IMR-90 (cell line): ENCODE data around the gene ARL4A. TPM values are rescaled to one million over a fixed set of nuclear protein-coding genes. Genes with fewer than 3 reads are reported as not detected.
A peak's percentile ranks its signal among the peaks of the same experiment; 100 is the strongest.

ENCODE experiments used
- ATAC-seq: fragments of 200-7000 bp; cut with Tn5 transposase; 2 replicates; pipeline ENCODE4 v1.9.1; 2020; ENCODE audit warnings: low read depth, mild to moderate bottlenecking, moderate library complexity
- Bru-seq: library from RNA; stranded (reverse); fragments of 400-500 nt; gene quantifications from one replicate; lab custom pipeline; 2021; lab: Mats Ljungman, UMichigan
- BruChase-seq, 2 experiments: library from RNA; stranded (reverse); fragments of 400-500 nt; gene quantifications; one replicate each; lab custom pipeline; 2021; lab: Mats Ljungman, UMichigan
- BruUV-seq: library from RNA; stranded (reverse); fragments of 400-500 nt; replicated peaks from 2 replicates; lab custom pipeline; 2021; lab: Mats Ljungman, UMichigan
- CTCF ChIA-PET: fragments of 300-600 bp; formaldehyde crosslinking; extraction: SDS; loops from one replicate; lab custom pipeline; 2021; ENCODE audit warnings: antibody characterized with exemption; lab: Yijun Ruan, JAX
- POLR2A ChIA-PET: fragments of 300-600 bp; sonication (Branson Sonifier 250); formaldehyde crosslinking; loops from one replicate; lab custom pipeline; 2022; ENCODE audit warnings: antibody characterized with exemption; ENCODE audit not compliant: unreplicated experiment; lab: Charles Lee
- DNase-seq: peaks from one replicate; pipeline ENCODE4 v3.0.0; 2013
- H2AFZ ChIP-seq: replicated peaks from 2 replicates; pipeline ENCODE3; 2013; ENCODE audit warnings: low read length, mild to moderate bottlenecking; ENCODE audit not compliant: poor library complexity
- H2AK5ac ChIP-seq: 2 replicates; pipeline ENCODE4 v1.6.1; 2013; ENCODE audit warnings: low read depth, low read length, inconsistent platforms
- H2AK9ac ChIP-seq: replicated peaks from 2 replicates; pipeline ENCODE3; 2013; ENCODE audit warnings: mild to moderate bottlenecking, low read depth, low read length, moderate library complexity; ENCODE audit not compliant: poor library complexity
- H2BK120ac ChIP-seq: 2 replicates; pipeline ENCODE4 v1.6.1; 2013; ENCODE audit warnings: low read depth, low read length, inconsistent platforms
- H2BK15ac ChIP-seq: 3 replicates; pipeline ENCODE4 v1.6.1; 2013; ENCODE audit warnings: low read depth, low read length, inconsistent platforms
- H2BK20ac ChIP-seq: 2 replicates; pipeline ENCODE4 v1.6.1; 2013; ENCODE audit warnings: low read depth, mild to moderate bottlenecking, inconsistent platforms, low read length, moderate library complexity
- H2BK5ac ChIP-seq: 2 replicates; pipeline ENCODE4 v1.6.1; 2013; ENCODE audit warnings: mild to moderate bottlenecking, low read depth, low read length, inconsistent platforms; ENCODE audit not compliant: poor library complexity, severe bottlenecking
- H3K14ac ChIP-seq: replicated peaks from 2 replicates; pipeline ENCODE4 v1.6.1; 2013; ENCODE audit warnings: low read depth, low read length, inconsistent platforms
- H3K18ac ChIP-seq: 2 replicates; pipeline ENCODE4 v1.6.1; 2013; ENCODE audit warnings: low read depth, low read length, control low read depth
- H3K23ac ChIP-seq: 2 replicates; pipeline ENCODE4 v1.6.1; 2013; ENCODE audit warnings: low read depth, low read length, inconsistent platforms
- H3K27ac ChIP-seq: 2 replicates; pipeline ENCODE4 v1.5.1; 2013; ENCODE audit warnings: mild to moderate bottlenecking, control low read depth, low read length; ENCODE audit not compliant: insufficient read depth
- H3K27me3 ChIP-seq: 2 replicates; pipeline ENCODE4 v1.6.1; 2013; ENCODE audit warnings: low read length; ENCODE audit not compliant: control insufficient read depth, insufficient read depth
- H3K36me3 ChIP-seq: 2 replicates; pipeline ENCODE4 v1.6.1; 2013; ENCODE audit warnings: low read length, mixed read lengths; ENCODE audit not compliant: control insufficient read depth, insufficient read depth
- H3K4ac ChIP-seq: 2 replicates; pipeline ENCODE4 v1.6.1; 2013; ENCODE audit warnings: low read depth, low read length, inconsistent platforms
- H3K4me1 ChIP-seq: 2 replicates; pipeline ENCODE4 v1.6.1; 2013; ENCODE audit warnings: low read length, mixed read lengths; ENCODE audit not compliant: control insufficient read depth, insufficient read depth
- H3K4me2 ChIP-seq: 2 replicates; pipeline ENCODE4 v1.6.1; 2013; ENCODE audit warnings: low read depth, mild to moderate bottlenecking, control low read depth, low read length, moderate library complexity
- H3K4me3 ChIP-seq: 2 replicates; pipeline ENCODE4 v1.5.1; 2013; ENCODE audit warnings: low read depth, mild to moderate bottlenecking, control low read depth, low read length, moderate library complexity; ENCODE audit not compliant: insufficient read depth
- H3K56ac ChIP-seq: 2 replicates; pipeline ENCODE4 v1.6.1; 2013; ENCODE audit warnings: low read length, inconsistent platforms; ENCODE audit not compliant: insufficient read depth; ENCODE audit errors: extremely low read depth
- H3K79me1 ChIP-seq, 2 experiments: 2 replicates each; pipeline ENCODE4 v1.6.1; 2013; ENCODE audit warnings: low read length in 2 of 2, inconsistent platforms in 1 of 2, low read depth in 1 of 2
- H3K9ac ChIP-seq: 2 replicates; pipeline ENCODE4 v1.6.1; 2013; ENCODE audit warnings: low read depth, low read length, control low read depth
- H3K9me1 ChIP-seq: 2 replicates; pipeline ENCODE4 v1.6.1; 2013; ENCODE audit warnings: low read length, inconsistent platforms; ENCODE audit not compliant: insufficient read depth
- H3K9me3 ChIP-seq: 2 replicates; pipeline ENCODE4 v1.6.1; 2013; ENCODE audit warnings: low read length; ENCODE audit not compliant: control insufficient read depth, insufficient read depth
- H4K20me1 ChIP-seq: 2 replicates; pipeline ENCODE4 v1.6.1; 2013; ENCODE audit warnings: low read length, inconsistent platforms; ENCODE audit not compliant: insufficient read depth
- H4K5ac ChIP-seq: 2 replicates; pipeline ENCODE4 v1.6.1; 2013; ENCODE audit warnings: mild to moderate bottlenecking, low read depth, low read length, control low read depth
- H4K8ac ChIP-seq, 2 experiments: 2 replicates each; pipeline ENCODE4 v1.6.1; 2013; ENCODE audit warnings: low read depth in 2 of 2, low read length in 2 of 2, control low read depth in 1 of 2, inconsistent platforms in 1 of 2
- H4K91ac ChIP-seq: 2 replicates; pipeline ENCODE4 v1.6.1; 2013; ENCODE audit warnings: low read depth, low read length, inconsistent platforms; ENCODE audit not compliant: insufficient read depth
- BHLHE40 ChIP-seq: fragments of 150-350 bp; IDR thresholded peaks from 2 replicates; pipeline ENCODE4 v1.6.1; 2016; ENCODE audit warnings: mild to moderate bottlenecking, low read depth, low read length
- CHD1 ChIP-seq: IDR thresholded peaks from 2 replicates; pipeline ENCODE4 v1.6.1; 2012; ENCODE audit warnings: low read depth, low read length, improper control_type of control experiment
- FOS ChIP-seq: fragments of 150-350 bp; IDR thresholded peaks from 2 replicates; pipeline ENCODE4 v1.6.1; 2016; ENCODE audit warnings: low read depth, low read length
- MAZ ChIP-seq: IDR thresholded peaks from 2 replicates; pipeline ENCODE4 v1.6.1; 2012; ENCODE audit warnings: low read depth, mild to moderate bottlenecking, low read length, improper control_type of control experiment, moderate library complexity, borderline replicate concordance
- MXI1 ChIP-seq: IDR thresholded peaks from 2 replicates; pipeline ENCODE4 v1.6.1; 2012; ENCODE audit warnings: low read depth, mild to moderate bottlenecking, low read length, moderate library complexity, borderline replicate concordance
- NFE2L2 ChIP-seq: fragments of 150-350 bp; IDR thresholded peaks from 2 replicates; pipeline ENCODE4 v1.6.1; 2016; ENCODE audit warnings: low read depth, mild to moderate bottlenecking, low read length
- POLR2A ChIP-seq: IDR thresholded peaks from 2 replicates; pipeline ENCODE4 v1.6.1; 2012; ENCODE audit warnings: mild to moderate bottlenecking, low read depth, low read length
- RAD21 ChIP-seq: IDR thresholded peaks from 2 replicates; pipeline ENCODE4 v1.6.1; 2012; ENCODE audit warnings: low read length, improper control_type of control experiment
- RCOR1 ChIP-seq: IDR thresholded peaks from 2 replicates; pipeline ENCODE4 v1.6.1; 2012; ENCODE audit warnings: mild to moderate bottlenecking, low read length, improper control_type of control experiment; ENCODE audit not compliant: insufficient replicate concordance
- RFX5 ChIP-seq: IDR thresholded peaks from 2 replicates; pipeline ENCODE4 v1.8.0; 2012; ENCODE audit warnings: low read depth, mild to moderate bottlenecking, low read length, moderate library complexity
- WGBS, 2 experiments: methylation state at CpG; one replicate each; pipeline versions ENCODE4 v1.1.5 to v1.1.7; 2013; ENCODE audit warnings: missing lambda C conversion rate in 2 of 2; ENCODE audit not compliant: insufficient read length in 1 of 2; ENCODE audit errors: extremely low coverage in 2 of 2; 5-methylcytosine and 5-hydroxymethylcytosine counted together
- dilution Hi-C: fragments of 300-500 bp; cut with HindIII; formaldehyde crosslinking; loops from one replicate; pipeline ENCODE4 v1.14.3; 2018; ENCODE audit warnings: low sequenced_read_pairs; ENCODE audit not compliant: unreplicated experiment
- in situ Hi-C: fragments of 300-500 bp; cut with MboI; formaldehyde crosslinking; loops from 3 replicates; pipeline ENCODE4 v1.14.3; 2019; ENCODE audit warnings: low sequenced_read_pairs, inconsistent platforms, mixed read lengths
- intact Hi-C: fragments of 100-400 bp; cut with micrococcal nuclease; formaldehyde crosslinking; loops from 2 replicates; pipeline ENCODE4 v1.10.0; 2022
- long read RNA-seq: library from polyadenylated mRNA; unstranded; transcript quantifications from one replicate; pipeline ENCODE4 v2.0.0, GENCODE V29; 2021; ENCODE audit not compliant: unreplicated experiment
- polyA plus RNA-seq, 3 experiments: library from polyadenylated mRNA; depleted of rRNA; stranded (reverse); fragments of >200 nt; gene quantifications; 2 replicates each; pipeline ENCODE4 v1.2.3, GENCODE V29; 2012; ENCODE audit warnings: low replicate concordance in 1 of 3
- total RNA-seq: library from RNA; depleted of rRNA; stranded (reverse); fragments of >200 nt; gene quantifications from 2 replicates; pipeline ENCODE4 v1.2.3, GENCODE V29; 2012; rRNA removed
- TF ChIP-seq, protein P1 (sequence below): conservative IDR thresholded peaks from 2 replicates; pipeline ENCODE4 v1.5.1; 2012; ENCODE audit warnings: mild to moderate bottlenecking, low read depth, low read length, improper control_type of control experiment
- TF ChIP-seq, protein P2 (sequence below): fragments of 150-350 bp; IDR thresholded peaks from 2 replicates; pipeline ENCODE4 v1.6.1; 2017; ENCODE audit warnings: mild to moderate bottlenecking, antibody characterized with exemption, low read length, low read depth

The ARL4A gene
- total RNA-seq, result 22.4 and 48.0 TPM in 2 replicates
- polyA plus RNA-seq (2012; rRNA removed), result 7.9 and 13.7 TPM in 2 replicates
- 2.2 TPM in 2 replicates for polyA plus RNA-seq (2012; cell fraction: cytosol; rRNA removed)
- polyA plus RNA-seq (2012; cell fraction: nucleus; rRNA removed; ENCODE audit: low replicate concordance), result 1.4 and 4.4 TPM in 2 replicates
- Bru-seq, nascent RNA, result percentile 84 among the genes with signal in this experiment
- BruChase-seq, experiment 1, labeled RNA remaining after a 6-hour chase, result percentile 56 among the genes with signal in this experiment
- BruChase-seq, experiment 2, labeled RNA remaining after a 2-hour chase, result percentile 87 among the genes with signal in this experiment
- long read RNA-seq, transcript ARL4A-201 (2 exons, 1,147 nt), result major isoform, 7 of 20 reads
- long read RNA-seq, partial matches to known transcripts, result 0 of 20 reads
- long read RNA-seq, other reads (novel, unspliced or antisense), result 2 of 20 reads

DNA sequence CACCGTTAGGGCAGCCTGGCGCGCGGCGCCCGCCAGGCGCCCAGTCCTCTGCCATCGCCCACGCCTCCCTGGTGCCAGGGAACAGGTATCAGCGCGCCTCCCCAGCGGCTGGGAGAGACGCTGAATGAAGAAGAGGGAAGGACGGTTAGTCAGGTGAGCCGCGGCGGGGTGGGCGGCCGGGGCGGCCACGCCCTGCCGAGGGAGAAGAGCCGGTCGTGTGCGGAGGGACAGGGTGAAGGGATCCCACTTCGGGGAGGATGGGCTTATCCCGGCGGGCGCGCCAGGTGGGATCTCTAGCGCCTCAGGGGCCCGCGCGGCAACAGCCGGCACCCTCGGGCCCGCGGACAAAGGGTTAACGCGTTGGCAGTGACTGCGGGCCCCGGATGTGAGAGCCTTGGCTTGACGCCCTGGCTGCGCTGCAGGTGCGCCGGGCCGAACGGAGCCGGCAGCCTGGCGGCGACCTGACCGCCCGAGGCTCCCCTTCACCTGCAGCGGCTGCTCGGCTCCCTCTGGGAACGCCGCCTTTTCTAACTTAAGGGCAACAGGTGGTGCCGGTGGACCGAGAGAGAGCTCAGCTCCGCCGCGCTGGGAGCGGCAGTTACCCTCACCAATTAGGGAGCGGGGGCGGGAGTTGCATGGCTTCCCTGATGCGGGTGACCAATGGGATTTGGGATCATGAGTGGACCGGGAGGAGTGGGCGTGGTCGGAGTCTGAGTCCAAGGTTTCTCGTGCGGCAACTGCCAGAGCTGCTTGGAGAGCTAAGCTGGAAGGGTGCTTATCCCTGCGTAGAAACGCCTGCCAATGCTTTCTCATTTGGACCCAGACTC is at the start of gene ARL4A:
ARL4A (plus strand) TSS at position 743 of the 827 bp plus-strand sequence. CDS start 622 bp downstream, outside the sequence.
- Histone ChIP-seq H3K79me1 (peaks cover 8 to 16% of the 10 kb centered on the region in 2 experiments), H3K9me1 (no peaks in the 10 kb centered on the region), H3K56ac (peak within 1 kb of the TSS; percentile 89), H4K8ac (peak within 1 kb of the TSS; percentile 61 to 83), H3K14ac (peak within 1 kb of the TSS; percentile 91), H2BK20ac (peak within 1 kb of the TSS; percentile 5; the same call in 1 of the 2 replicates), H3K36me3 (no peaks in the 10 kb centered on the region), H3K27me3 (no peaks in the 10 kb centered on the region), H4K20me1 (no peaks in the 10 kb centered on the region), H3K4ac (peak within 1 kb of the TSS; percentile 81), H3K4me2 (peak within 1 kb of the TSS; percentile 87), H2AK5ac (0 out of 2 replicates have a peak within 1 kb of the TSS, but pooled peaks have one; percentile 67), H3K27ac (peak within 1 kb of the TSS; percentile 67), H2BK5ac (peak within 1 kb of the TSS; percentile 66), H2AK9ac (peak within 1 kb of the TSS; percentile 93), H2BK120ac (peak within 1 kb of the TSS; percentile 73), H2BK15ac (peak within 1 kb of the TSS; percentile 46; the same call in 1 of the 3 replicates), H4K5ac (peak within 1 kb of the TSS; percentile 45), H2AFZ (peak within 1 kb of the TSS; percentile 98), H3K4me1 (no peaks in the 10 kb centered on the region), H3K4me3 (peak within 1 kb of the TSS; percentile 77), H3K23ac (peak within 1 kb of the TSS; percentile 73; the same call in 1 of the 2 replicates), H3K9ac (peak within 1 kb of the TSS; percentile 86), H4K91ac (peak within 1 kb of the TSS; percentile 83), H3K9me3 (no peaks in the 10 kb centered on the region), H3K18ac (peak within 1 kb of the TSS; percentile 30)
- no TSS peak for BruUV-seq
- WGBS, 2 experiments, result 1% methylated on average over 28 of the region's 73 CpGs; no CpG with 5 or more reads in 1 of the 2 experiments
- dilution Hi-C loops (no loop called here), intact Hi-C loops (loop anchor here (1.0 to 5.0 kb wide), 6 partner anchors 70 to 510 kb away; no protein-coding TSS in a partner anchor), in situ Hi-C loops (loop anchor here (25.0 kb wide), 1 partner anchor 425 kb away; no protein-coding TSS in a partner anchor)
- POLR2A ChIA-PET, result interaction anchor here (0.9 kb wide), 1 partner anchor 44 kb away, joined by 3 read pairs; no protein-coding TSS in a partner anchor
- DNase-seq, result peak; percentile 98
- CTCF ChIA-PET, result interaction anchor here (0.6 to 3.1 kb wide), 25 partner anchors 33 to 1245 kb away, joined by 3 to 27 read pairs (median 3); no protein-coding TSS in a partner anchor
- peak; percentile 95 for ATAC-seq
- TF ChIP-seq RCOR1 (no peak), POLR2A (peak; percentile 94), RFX5 (no peak), MXI1 (0 out of 2 replicates have a peak, but pooled peaks have one; percentile 62), NFE2L2 (no peak), CHD1 (no peak), FOS (peak; percentile 45; the same call in 1 of the 2 replicates), RAD21 (peak; percentile 66), BHLHE40 (0 out of 2 replicates have a peak, but pooled peaks have one; percentile 19), MAZ (no peak)
- TF ChIP-seq, protein P1, sequence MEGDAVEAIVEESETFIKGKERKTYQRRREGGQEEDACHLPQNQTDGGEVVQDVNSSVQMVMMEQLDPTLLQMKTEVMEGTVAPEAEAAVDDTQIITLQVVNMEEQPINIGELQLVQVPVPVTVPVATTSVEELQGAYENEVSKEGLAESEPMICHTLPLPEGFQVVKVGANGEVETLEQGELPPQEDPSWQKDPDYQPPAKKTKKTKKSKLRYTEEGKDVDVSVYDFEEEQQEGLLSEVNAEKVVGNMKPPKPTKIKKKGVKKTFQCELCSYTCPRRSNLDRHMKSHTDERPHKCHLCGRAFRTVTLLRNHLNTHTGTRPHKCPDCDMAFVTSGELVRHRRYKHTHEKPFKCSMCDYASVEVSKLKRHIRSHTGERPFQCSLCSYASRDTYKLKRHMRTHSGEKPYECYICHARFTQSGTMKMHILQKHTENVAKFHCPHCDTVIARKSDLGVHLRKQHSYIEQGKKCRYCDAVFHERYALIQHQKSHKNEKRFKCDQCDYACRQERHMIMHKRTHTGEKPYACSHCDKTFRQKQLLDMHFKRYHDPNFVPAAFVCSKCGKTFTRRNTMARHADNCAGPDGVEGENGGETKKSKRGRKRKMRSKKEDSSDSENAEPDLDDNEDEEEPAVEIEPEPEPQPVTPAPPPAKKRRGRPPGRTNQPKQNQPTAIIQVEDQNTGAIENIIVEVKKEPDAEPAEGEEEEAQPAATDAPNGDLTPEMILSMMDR, result peak; percentile 63
- TF ChIP-seq, protein P2, sequence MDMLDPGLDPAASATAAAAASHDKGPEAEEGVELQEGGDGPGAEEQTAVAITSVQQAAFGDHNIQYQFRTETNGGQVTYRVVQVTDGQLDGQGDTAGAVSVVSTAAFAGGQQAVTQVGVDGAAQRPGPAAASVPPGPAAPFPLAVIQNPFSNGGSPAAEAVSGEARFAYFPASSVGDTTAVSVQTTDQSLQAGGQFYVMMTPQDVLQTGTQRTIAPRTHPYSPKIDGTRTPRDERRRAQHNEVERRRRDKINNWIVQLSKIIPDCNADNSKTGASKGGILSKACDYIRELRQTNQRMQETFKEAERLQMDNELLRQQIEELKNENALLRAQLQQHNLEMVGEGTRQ, result 0 out of 2 replicates have a peak, but pooled peaks have one; percentile 32
